ENCODE measurements around the gene SEMA5A.

- TF ChIP-seq, protein P1, sequence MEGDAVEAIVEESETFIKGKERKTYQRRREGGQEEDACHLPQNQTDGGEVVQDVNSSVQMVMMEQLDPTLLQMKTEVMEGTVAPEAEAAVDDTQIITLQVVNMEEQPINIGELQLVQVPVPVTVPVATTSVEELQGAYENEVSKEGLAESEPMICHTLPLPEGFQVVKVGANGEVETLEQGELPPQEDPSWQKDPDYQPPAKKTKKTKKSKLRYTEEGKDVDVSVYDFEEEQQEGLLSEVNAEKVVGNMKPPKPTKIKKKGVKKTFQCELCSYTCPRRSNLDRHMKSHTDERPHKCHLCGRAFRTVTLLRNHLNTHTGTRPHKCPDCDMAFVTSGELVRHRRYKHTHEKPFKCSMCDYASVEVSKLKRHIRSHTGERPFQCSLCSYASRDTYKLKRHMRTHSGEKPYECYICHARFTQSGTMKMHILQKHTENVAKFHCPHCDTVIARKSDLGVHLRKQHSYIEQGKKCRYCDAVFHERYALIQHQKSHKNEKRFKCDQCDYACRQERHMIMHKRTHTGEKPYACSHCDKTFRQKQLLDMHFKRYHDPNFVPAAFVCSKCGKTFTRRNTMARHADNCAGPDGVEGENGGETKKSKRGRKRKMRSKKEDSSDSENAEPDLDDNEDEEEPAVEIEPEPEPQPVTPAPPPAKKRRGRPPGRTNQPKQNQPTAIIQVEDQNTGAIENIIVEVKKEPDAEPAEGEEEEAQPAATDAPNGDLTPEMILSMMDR (IDR thresholded peaks at IDR 0.05 in 4 of 5, conservative IDR thresholded peaks at IDR 0.05 in 1 of 5): no peak
- TF ChIP-seq POLR2A (IDR thresholded peaks at IDR 0.05): no peak
These were observed 442.6 kb downstream of the SEMA5A start for GRCh38 chr5:9103290-9103689.

Data from gastrocnemius medialis (tissue), 4 donors.